NCI-H69 (cell line): ENCODE results near the gene HHAT.
A peak's percentile ranks its signal among the peaks of the same experiment; 100 is the strongest.
"Not testable (repeated sequence)": the region's sequence is repeated elsewhere in the genome, so short reads cannot be mapped to it uniquely, and the experiment has no call there.

ENCODE experiments used
- DNase-seq: peaks from one replicate; lab custom pipeline; 2025; lab: John Stamatoyannopoulos, UW

HHAT gene

GRCh38 chr1:210646258-210646616 is 317.5 kb downstream of the HHAT start:
- DNase-seq, result no peak

DNA sequence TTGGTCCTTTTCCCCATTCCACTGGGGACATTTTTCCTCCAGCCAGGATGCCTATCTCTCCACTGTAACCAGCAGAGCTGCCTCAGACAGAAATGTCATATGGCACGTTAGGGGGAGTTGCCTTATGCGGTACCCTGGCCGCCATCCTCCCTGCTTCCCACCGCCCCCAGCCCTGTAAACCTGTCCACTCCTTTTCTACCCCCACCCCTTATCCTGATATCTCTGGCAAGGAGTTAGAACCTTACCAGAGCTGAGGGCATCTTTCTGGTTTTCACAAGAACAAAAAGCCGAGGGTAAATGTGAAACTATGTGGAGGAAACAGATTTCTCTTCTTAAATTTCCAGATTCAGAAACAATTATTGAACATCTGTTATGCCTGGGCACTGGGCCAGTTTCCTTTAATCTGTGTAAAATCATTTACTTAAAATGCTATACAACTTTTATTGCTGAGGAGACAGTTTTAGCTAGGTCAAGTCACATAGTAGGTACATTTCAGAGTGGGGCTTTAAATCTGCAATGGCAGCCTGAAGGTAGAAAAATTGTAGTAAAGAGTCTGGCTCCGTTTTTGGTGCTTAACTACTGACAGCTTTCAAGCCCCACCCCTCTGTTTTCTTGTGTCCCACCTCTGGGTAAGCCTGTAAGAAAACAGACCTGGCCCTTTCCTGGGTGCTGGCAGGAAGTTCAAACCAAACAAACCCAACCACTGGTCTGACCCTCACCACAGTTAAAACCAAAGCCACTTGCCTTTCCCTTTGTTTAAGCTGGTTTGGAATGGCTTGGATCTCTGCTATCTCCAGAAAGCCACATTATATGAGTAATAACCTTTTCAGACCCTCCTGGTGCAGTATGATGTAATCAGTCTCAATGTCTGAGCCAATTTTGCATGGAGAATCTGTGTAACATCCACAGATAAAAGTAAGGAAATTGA is 319.0 kb downstream of the HHAT start:
- peak; percentile 80 for DNase-seq

- no peak for DNase-seq
Measured at GRCh38 chr1:210648588-210649269, 320.0 kb downstream of the HHAT start.

GRCh38 chr1:210650403-210650802 is 321.7 kb downstream of the HHAT start:
- DNase-seq, result peak; percentile 34

GRCh38 chr1:210652329-210652954 is 323.7 kb downstream of the HHAT start:
- DNase-seq, result no peak

GRCh38 chr1:210653771-210654170 is 325.1 kb downstream of the HHAT start:
- no peak for DNase-seq

DNA sequence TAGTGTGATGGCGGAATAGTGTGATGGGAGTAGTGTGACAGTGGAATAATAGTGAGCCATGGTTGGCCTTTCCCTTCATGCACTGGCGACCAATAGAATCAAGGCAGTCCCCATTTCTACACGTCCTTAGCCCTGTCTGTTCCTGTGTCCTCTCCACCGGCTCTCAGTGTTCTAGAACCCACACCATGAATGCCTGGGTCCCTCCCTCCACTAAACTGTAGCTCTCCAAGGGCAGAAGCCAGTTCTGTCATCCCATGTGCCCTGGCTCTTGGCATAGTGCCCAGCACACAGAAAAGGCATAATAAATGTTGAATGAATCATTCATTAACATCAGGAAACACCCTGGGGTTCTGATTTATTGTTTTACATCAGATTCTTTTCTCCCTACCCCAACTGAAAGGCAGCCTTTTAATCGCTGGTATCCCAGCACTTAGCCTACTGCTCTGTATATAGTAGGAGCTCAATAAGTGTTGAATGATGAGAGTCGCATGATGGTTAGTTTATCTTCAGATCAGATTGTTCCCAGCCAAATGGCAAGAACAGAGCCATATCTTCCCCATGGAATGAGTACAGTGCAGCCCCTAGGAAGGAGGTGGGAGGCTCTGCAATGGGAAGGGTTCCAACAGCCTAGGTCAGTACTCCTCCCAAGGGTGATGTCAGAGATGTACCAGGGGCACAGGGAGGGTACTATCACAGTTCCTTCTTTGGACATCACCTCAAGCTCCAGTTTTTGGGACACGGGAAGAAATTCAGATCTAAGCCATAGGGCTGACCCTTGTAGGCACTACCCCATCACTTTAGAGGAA is 325.7 kb downstream of the HHAT start:
- DNase-seq, result peak; percentile 81

GRCh38 chr1:210655511-210655910 is 326.8 kb downstream of the HHAT start:
- DNase-seq, result no peak

DNA sequence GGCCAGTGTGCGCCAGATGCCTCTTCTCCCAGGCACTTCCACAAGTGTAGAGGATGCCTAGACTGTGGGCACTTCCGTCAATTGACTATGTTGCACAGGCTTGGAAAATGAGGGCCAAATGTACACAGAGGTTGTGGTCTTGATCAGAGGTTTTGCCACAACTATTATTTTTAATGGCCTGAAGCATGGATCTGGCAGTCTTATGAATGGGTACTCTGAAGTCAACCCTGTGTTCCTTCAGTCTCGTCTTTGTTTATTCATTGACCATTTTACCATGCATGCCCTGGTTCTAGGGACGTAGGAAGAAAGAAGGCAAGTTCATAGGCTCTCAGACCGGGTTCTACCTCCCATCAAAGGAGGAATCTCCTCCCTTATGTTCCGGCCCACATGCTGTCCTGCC is 329.1 kb downstream of the HHAT start:
- no peak for DNase-seq

DNA sequence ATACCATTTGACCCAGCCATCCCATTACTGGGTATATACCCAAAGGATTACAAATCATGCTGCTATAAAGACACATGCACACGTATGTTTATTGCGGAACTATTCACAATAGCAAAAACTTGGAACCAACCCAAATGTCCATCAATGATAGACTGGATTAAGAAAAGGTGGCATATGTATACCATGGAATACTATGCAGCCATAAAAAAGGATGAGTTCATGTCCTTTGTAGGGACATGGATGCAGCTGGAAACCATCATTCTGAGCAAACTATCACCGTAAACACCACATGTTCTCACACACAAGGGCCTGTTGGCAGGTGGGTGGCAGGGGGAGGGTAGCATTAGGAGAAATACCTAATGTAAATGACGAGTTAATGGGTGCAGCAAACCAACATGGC is 332.8 kb downstream of the HHAT start:
- not testable (repeated sequence) for DNase-seq

DNA sequence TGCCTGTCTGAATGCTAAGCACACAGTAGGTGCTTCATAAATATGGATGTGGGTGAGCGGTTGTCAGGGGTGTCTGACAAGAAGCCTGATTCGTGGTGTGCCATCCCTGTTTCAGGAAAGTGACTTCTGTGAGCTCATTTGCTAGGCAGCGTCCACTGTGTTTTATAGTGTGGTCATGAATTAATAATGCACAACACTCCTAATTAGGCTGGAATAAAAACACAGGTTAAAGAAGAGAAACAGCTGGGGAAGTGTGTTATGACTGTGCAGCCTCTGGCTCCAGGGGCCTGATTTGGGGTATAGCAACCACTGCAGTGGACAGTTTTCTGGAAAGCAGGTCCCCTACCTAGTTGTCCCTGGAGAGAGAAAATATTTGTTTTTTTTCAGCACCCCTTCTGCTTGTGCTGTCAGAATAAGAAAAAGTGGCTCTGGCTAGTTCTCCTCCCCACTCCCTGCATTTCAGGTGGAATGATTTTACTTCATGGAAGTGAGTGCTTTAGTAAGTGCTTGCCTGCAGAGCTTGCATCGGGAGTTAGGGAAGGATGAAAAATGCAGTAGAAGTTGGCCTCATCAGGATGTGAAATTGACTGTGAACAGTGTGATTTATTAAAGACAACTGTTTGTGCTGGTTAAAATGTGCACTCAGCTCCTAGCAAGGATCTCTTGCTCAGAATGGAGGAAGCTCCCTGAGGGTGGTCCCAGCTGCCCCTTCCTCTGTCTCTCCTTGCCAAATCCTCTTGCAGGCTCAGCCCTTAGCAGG is 333.8 kb downstream of the HHAT start:
- DNase-seq, result peak; percentile 41

GRCh38 chr1:210663730-210664573 is 335.2 kb downstream of the HHAT start:
- peak; percentile 47 for DNase-seq

DNA sequence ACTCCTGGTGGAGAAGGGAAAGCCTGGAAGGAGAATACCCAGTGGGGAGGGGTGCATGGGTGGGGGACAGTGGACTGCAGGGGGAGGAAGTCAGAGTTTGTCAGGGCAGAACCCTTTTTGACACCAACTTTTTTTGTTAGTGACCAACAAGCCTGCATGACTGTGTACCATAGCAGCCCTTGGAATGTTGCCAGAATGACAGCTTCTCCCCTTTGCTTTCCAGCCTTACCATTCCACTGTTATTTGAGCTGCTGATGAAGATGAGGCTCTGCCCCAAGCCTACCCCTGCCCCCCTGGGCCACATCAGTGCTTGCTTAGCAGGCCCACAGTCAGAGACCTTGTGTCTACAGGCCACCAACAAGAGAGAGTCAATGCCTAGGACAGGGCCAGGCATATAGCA is 341.2 kb downstream of the HHAT start:
- DNase-seq, result peak; percentile 63

DNA sequence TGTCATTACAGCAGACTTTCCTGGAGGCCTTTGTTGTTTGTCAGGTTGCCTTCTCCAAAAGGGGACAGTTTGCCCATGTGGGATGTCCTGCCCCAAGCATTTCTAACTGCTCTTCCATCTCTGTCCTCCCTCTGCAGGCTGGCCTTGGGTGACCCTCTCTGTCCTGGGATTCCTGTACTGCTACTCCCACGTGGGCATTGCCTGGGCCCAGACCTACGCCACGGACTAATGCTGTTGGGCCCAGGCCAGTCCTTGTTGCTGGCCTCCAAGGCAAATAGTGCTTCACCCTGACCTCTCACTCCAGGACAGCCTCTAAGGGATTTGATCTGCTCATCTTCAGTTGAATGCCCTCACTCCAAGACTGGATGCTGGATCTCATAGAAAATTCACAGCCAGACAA is 345.4 kb downstream of the HHAT start:
- DNase-seq, result no peak

DNA sequence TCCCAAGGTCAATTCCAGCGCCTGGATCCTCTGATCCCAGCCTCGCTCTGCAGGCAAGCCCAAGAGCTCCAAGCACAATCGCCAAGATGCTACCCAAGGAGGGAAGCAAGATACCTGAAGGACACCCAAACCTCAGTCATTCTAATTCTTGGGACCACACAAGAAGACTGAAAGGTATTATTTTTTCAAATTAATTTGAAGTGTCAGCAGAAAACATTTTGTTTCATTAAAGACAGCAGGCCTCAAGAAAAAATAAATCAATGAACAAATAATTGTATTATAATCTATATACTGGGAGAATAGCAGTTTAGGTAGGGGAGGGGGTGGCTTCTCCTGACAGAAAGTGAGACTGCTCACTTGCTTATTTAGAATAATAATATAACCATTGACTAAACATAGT is 347.8 kb downstream of the HHAT start:
- no peak for DNase-seq

DNA sequence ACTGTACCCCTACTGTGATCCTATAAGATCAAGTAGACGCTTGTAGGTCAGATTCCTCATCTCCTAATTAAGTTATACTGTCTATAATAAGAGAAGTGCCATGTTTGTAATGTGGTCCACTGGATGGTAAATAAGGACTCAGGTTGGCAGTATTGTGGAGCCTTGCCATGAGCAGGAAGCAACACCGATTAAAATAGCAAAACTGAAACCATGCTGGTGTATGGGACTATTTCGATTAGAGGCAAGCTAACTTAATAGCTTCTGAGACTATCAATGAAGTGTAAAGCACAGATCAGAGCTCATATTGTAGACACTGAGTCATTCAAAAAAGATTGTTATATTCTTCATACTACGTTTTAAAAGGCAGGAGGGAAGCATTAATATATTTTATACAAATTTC is 348.8 kb downstream of the HHAT start:
- DNase-seq, result no peak

- DNase-seq, result no peak
Measured at GRCh38 chr1:210678306-210678705, 349.6 kb downstream of the HHAT start.

- no peak for DNase-seq
Measured at GRCh38 chr1:210681158-210681557, 352.5 kb downstream of the HHAT start.

GRCh38 chr1:210683403-210684047 is 354.8 kb downstream of the HHAT start:
- DNase-seq, result no peak
